ENCODE measurements around the gene DSCAML1.

DNA sequence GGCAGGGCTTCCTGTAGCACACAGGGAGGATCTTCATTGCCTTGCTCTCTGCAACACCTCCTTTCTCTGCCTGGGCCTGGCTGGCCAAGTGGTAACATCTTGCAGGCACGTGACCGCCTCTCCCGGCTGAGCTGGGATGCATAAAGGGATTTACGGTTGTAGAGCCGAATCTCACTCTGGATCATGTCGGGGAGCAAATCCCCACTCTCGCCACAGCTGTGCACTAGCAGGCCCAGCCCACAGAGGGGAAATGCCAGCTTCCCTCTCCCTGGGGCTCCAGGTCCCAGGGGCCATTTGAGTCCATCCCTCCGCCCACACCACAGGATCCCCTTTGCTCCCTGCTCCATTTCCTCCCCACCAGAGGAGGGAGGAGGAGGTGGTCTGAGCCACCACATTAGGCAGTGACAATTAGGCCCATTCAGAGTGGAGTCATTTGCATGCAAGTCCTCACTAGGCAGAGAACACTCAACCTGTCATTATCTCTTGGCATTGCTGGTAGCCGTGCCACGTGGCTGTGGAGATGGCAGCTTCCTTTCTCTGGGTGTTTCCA, 196.7 kb downstream of the DSCAML1 start:
- TF ChIP-seq POLR2A (IDR thresholded peaks at IDR 0.05; ENCODE audit: low read depth, low read length) (no peak), POLR2AphosphoS5 (IDR thresholded peaks at IDR 0.05; ENCODE audit: low read depth, low read length) (no peak)

Data from GM12891 (cell line).